Measurements from ENCODE around the gene FOXL2. TPM values are rescaled to one million over a fixed set of nuclear protein-coding genes. Genes with fewer than 3 reads are reported as not detected.

Gene FOXL2
- total RNA-seq, 2 experiments from 2014 or later = not detected

- ATAC-seq = no peak
- Mint-ChIP-seq H3K36me3 (ENCODE audit: low read depth) (no peaks in the 10 kb centered on the region), H3K27me3 (ENCODE audit: low read depth) (peaks cover 33% of the 10 kb centered on the region), H3K4me3 (no peak overlapping the region), H3K4me1 (ENCODE audit: low read depth) (peaks cover 15% of the 10 kb centered on the region), H3K27ac (no peak overlapping the region), H3K9me3 (ENCODE audit: insufficient read depth) (no peaks in the 10 kb centered on the region)
- CTCF ChIA-PET = no interaction called here
- POLR2A ChIA-PET = no interaction called here
- DNase-seq = no peak
Observed at GRCh38 chr3:138962854-138963560, 16.1 kb upstream of the FOXL2 start.

- CTCF ChIA-PET = interaction anchor here (1.1 kb wide), 1 partner anchor 24 kb away, joined by 5 read pairs; no protein-coding TSS in a partner anchor
- ATAC-seq (no peak), DNase-seq (no peak)
- peaks cover 36% of the 10 kb centered on the region for H3K27me3 Mint-ChIP-seq (ENCODE audit: low read depth)
- no peaks in the 10 kb centered on the region for H3K36me3 Mint-ChIP-seq (ENCODE audit: low read depth)
- no peak overlapping the region for H3K27ac Mint-ChIP-seq
- POLR2A ChIA-PET = no interaction called here
- no peaks in the 10 kb centered on the region for H3K9me3 Mint-ChIP-seq (ENCODE audit: insufficient read depth)
- peaks cover 15% of the 10 kb centered on the region for H3K4me1 Mint-ChIP-seq (ENCODE audit: low read depth)
- H3K4me3 Mint-ChIP-seq = peak overlapping the region; percentile 13
Observed at GRCh38 chr3:138960417-138960852, 13.5 kb upstream of the FOXL2 start.

- H3K9me3 Mint-ChIP-seq (ENCODE audit: insufficient read depth) = no peaks in the 10 kb centered on the region
- H3K36me3 Mint-ChIP-seq (ENCODE audit: low read depth) = no peaks in the 10 kb centered on the region
- ATAC-seq = no peak
- H3K27ac Mint-ChIP-seq = no peak overlapping the region
- DNase-seq = no peak
- H3K4me3 Mint-ChIP-seq = no peak overlapping the region
- H3K27me3 Mint-ChIP-seq (ENCODE audit: low read depth) = peaks cover 66% of the 10 kb centered on the region
- POLR2A ChIA-PET = no interaction called here
- CTCF ChIA-PET = interaction anchor here (1.0 to 2.6 kb wide), 8 partner anchors 9 to 378 kb away, joined by 3 to 10 read pairs (median 3); no protein-coding TSS in a partner anchor
- H3K4me1 Mint-ChIP-seq (ENCODE audit: low read depth) = peaks cover 18% of the 10 kb centered on the region
Observed at GRCh38 chr3:138950701-138951100, 3.8 kb upstream of the FOXL2 start.

- H3K4me3 Mint-ChIP-seq = no peak overlapping the region
Observed at GRCh38 chr3:138950006-138950644, 3.2 kb upstream of the FOXL2 start.

GRCh38 chr3:138949445-138950005 lies 2.6 kb upstream of the FOXL2 start:
- ATAC-seq (no peak), DNase-seq (no peak)
- Mint-ChIP-seq H3K27ac (no peak overlapping the region), H3K4me3 (no peak overlapping the region), H3K36me3 (ENCODE audit: low read depth) (peaks cover 4% of the 10 kb centered on the region), H3K9me3 (ENCODE audit: insufficient read depth) (no peaks in the 10 kb centered on the region), H3K27me3 (ENCODE audit: low read depth) (peaks cover 68% of the 10 kb centered on the region), H3K4me1 (ENCODE audit: low read depth) (peaks cover 25% of the 10 kb centered on the region)
- POLR2A ChIA-PET = no interaction called here
- CTCF ChIA-PET = interaction anchor here (1.0 to 1.3 kb wide), 5 partner anchors 7 to 379 kb away, joined by 3 to 8 read pairs (median 3); no protein-coding TSS in a partner anchor

More at GRCh38 chr3:138950006-138950644, 3.2 kb upstream of the FOXL2 start:
- Mint-ChIP-seq H3K27me3 (ENCODE audit: low read depth) (peaks cover 70% of the 10 kb centered on the region), H3K36me3 (ENCODE audit: low read depth) (peaks cover 1% of the 10 kb centered on the region), H3K4me1 (ENCODE audit: low read depth) (peaks cover 22% of the 10 kb centered on the region), H3K27ac (no peak overlapping the region), H3K9me3 (ENCODE audit: insufficient read depth) (no peaks in the 10 kb centered on the region)
- DNase-seq (no peak), ATAC-seq (peak; percentile 64)
- ChIA-PET POLR2A (no interaction called here), CTCF (interaction anchor here (1.0 to 1.3 kb wide), 7 partner anchors 8 to 379 kb away, joined by 3 to 8 read pairs (median 3); no protein-coding TSS in a partner anchor)

- peaks cover 4% of the 10 kb centered on the region for H3K36me3 Mint-ChIP-seq (ENCODE audit: low read depth)
- no peak for DNase-seq
- ChIA-PET POLR2A (interaction anchor here (1.1 kb wide), 1 partner anchor 13 kb away, joined by 3 read pairs; no protein-coding TSS in a partner anchor), CTCF (no interaction called here)
- H3K4me3 Mint-ChIP-seq = no peak overlapping the region
- H3K4me1 Mint-ChIP-seq (ENCODE audit: low read depth) = peaks cover 30% of the 10 kb centered on the region
- no peak for ATAC-seq
- H3K9me3 Mint-ChIP-seq (ENCODE audit: insufficient read depth) = no peaks in the 10 kb centered on the region
- H3K27me3 Mint-ChIP-seq (ENCODE audit: low read depth) = peaks cover 71% of the 10 kb centered on the region
- no peak overlapping the region for H3K27ac Mint-ChIP-seq
Observed at GRCh38 chr3:138949002-138949418, 2.1 kb upstream of the FOXL2 start.

- Mint-ChIP-seq H3K27ac (no peak overlapping the region), H3K9me3 (ENCODE audit: insufficient read depth) (no peaks in the 10 kb centered on the region), H3K36me3 (ENCODE audit: low read depth) (peaks cover 4% of the 10 kb centered on the region), H3K4me1 (ENCODE audit: low read depth) (peaks cover 34% of the 10 kb centered on the region), H3K4me3 (no peak overlapping the region), H3K27me3 (ENCODE audit: low read depth) (peaks cover 72% of the 10 kb centered on the region)
- ChIA-PET POLR2A (interaction anchor here (1.1 kb wide), 1 partner anchor 13 kb away, joined by 3 read pairs; no protein-coding TSS in a partner anchor), CTCF (interaction anchor here (0.6 kb wide), 1 partner anchor 12 kb away, joined by 3 read pairs; no protein-coding TSS in a partner anchor)
- ATAC-seq (no peak), DNase-seq (no peak)
Observed at GRCh38 chr3:138948371-138949001, 1.5 kb upstream of the FOXL2 start.

GRCh38 chr3:138947495-138948121 lies 671 bp upstream of the FOXL2 start:
- Mint-ChIP-seq H3K36me3 (ENCODE audit: low read depth) (peaks cover 4% of the 10 kb centered on the region), H3K9me3 (ENCODE audit: insufficient read depth) (no peaks in the 10 kb centered on the region), H3K27ac (no peak overlapping the region), H3K4me3 (peak overlapping the region; percentile 34), H3K4me1 (ENCODE audit: low read depth) (peaks cover 34% of the 10 kb centered on the region), H3K27me3 (ENCODE audit: low read depth) (peaks cover 81% of the 10 kb centered on the region)
- ChIA-PET POLR2A (interaction anchor here (1.1 kb wide), 1 partner anchor 12 kb away, joined by 3 read pairs; no protein-coding TSS in a partner anchor), CTCF (interaction anchor here (0.6 to 1.3 kb wide), 4 partner anchors 11 to 465 kb away, joined by 3 to 5 read pairs (median 3); no protein-coding TSS in a partner anchor)
- ATAC-seq = no peak
- no peak for DNase-seq

- no peak for DNase-seq
- peaks cover 34% of the 10 kb centered on the region for H3K4me1 Mint-ChIP-seq (ENCODE audit: low read depth)
- ChIA-PET POLR2A (no interaction called here), CTCF (interaction anchor here (0.9 to 2.6 kb wide), 4 partner anchors 10 to 30 kb away, joined by 3 to 18 read pairs (median 4); no protein-coding TSS in a partner anchor)
- peak overlapping the region; percentile 34 for H3K4me3 Mint-ChIP-seq
- H3K27me3 Mint-ChIP-seq (ENCODE audit: low read depth) = peaks cover 84% of the 10 kb centered on the region
- peaks cover 4% of the 10 kb centered on the region for H3K36me3 Mint-ChIP-seq (ENCODE audit: low read depth)
- ATAC-seq = no peak
- H3K9me3 Mint-ChIP-seq (ENCODE audit: insufficient read depth) = no peaks in the 10 kb centered on the region
- H3K27ac Mint-ChIP-seq = no peak overlapping the region
Observed at GRCh38 chr3:138945709-138946662, 951 bp downstream of the FOXL2 start.

- no peak for DNase-seq
- H3K27me3 Mint-ChIP-seq (ENCODE audit: low read depth) = peaks cover 84% of the 10 kb centered on the region
- H3K4me3 Mint-ChIP-seq = peak overlapping the region; percentile 48
- ATAC-seq = no peak
- peaks cover 4% of the 10 kb centered on the region for H3K36me3 Mint-ChIP-seq (ENCODE audit: low read depth)
- no peaks in the 10 kb centered on the region for H3K9me3 Mint-ChIP-seq (ENCODE audit: insufficient read depth)
- H3K27ac Mint-ChIP-seq = peak overlapping the region; percentile 58
- ChIA-PET CTCF (interaction anchor here (1.2 to 2.6 kb wide), 2 partner anchors 10 to 29 kb away, joined by 3 to 18 read pairs; no protein-coding TSS in a partner anchor), POLR2A (no interaction called here)
- H3K4me1 Mint-ChIP-seq (ENCODE audit: low read depth) = peaks cover 30% of the 10 kb centered on the region
Observed at GRCh38 chr3:138944929-138945708, 1.8 kb downstream of the FOXL2 start.

Measured in activated CD8-positive, alpha-beta T cell treated with anti-CD3 and anti-CD28 coated beads, Interleukin-2, amount 10 ng/mL, durations not matched to agents 7 days and 5 days (primary cell).